Stimulated activated CD8-positive, alpha-beta memory T cell treated with anti-CD3 and anti-CD28 coated beads, Interleukin-2, amount 100 ng/mL, for 1 hour (primary cell): ENCODE measurements around the gene B4GALT5.

ENCODE experiments used
- DNase-seq, 2 donors: peaks; one replicate each; pipeline ENCODE4 v3.0.0-alpha.2; 2020; ENCODE audit warnings: low read depth in 2 of 2

Gene B4GALT5

DNA sequence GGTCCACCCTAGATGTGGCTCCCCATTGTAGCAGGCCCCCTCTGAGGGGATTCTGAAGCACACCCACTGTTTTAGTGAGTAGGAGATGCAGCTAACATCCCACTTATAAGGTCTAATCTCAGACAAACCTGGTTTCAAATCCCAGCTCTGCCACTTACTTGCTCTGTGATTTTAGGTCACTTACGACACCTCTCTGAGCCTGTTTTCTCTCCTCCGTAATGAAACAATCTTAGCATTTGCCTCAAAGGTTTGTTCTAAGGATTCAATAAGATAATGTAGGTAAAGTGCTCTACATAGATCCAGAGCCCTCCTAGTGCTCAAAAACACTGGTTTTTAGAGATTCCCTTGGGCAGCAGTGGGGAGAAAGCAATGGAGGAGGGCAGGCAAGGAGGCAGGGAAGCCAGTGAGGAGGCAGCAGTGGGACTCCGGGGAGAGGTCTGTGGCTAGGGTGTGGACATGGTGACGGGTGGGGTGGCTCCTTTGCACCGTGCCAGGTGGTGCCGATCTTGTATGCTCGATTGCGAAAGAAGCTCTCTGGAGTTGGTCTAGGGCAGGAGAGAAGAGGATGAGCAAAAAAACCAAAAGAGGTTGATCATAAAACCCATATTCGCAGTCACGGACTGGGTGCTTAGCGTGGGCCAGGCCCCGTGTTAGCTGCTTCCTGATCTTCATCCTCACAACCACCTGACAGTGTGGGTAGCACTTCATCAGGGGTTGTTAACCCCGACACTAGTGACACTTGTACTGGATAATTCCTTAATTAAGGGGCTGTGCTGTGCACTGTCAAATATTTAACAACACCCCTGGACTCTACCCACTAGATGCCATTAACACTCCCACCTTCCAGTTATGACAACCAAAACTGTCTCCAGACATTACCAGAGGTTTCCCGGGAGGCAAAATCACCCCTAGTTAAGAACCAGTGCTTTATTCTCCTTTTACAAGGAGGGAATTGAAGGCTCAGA lies 129.0 kb downstream of the B4GALT5 start:
- DNase-seq = no peak

DNA sequence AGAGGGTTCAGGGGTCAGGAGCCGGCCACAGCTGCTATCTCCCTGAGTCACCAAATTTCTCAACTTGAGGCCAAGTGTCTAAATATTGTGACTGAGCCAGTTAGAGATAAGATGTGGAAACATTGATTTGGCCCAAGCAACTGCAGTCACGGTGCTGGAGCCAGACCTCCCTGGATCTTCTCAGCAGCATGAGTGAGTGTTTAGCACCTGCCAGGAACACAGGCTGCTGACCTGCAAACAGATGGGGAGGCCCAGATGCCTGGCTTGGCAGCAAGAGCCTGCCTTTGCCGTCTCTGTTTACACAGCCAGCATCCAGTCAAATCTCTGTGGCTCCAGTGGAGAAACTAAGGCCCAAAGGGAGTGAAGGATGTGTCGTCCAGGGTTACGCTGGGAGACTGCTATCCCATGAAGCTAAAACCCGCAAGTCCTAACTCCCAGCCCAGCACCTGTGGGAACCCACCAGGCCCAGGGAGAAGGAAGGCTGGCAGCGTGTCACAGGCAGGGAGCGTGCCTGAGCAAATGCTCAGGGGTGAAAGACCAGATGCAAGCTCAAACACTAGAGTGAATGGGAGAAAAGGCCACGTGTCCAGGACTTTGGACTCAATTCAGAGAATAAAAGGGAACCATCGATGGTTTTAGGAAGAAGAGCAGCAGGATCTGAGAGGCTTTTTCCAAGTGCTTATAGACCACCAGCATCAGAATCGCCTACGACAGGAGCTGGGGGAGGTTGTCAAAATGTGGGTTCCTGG lies 129.8 kb downstream of the B4GALT5 start:
- no peak for DNase-seq

DNA sequence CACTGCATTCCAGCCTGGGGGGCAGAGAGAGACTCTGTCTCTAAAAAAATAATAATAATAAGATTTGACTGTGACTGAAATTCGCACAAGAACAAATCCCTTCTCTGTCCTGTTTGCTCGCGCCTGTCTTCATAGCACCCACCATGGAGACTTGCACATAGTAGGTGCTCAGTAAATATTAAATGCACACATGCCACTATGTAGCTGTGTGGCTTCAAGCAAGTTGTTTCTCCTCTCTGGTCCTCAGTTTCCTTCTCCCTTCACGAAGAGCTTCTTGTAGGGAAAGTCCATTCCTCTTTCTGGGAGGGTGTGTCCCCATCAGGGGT lies 130.4 kb downstream of the B4GALT5 start:
- DNase-seq = no peak
